EL (cell line): ENCODE measurements around the gene RIN3.

Experiments
- DNase-seq: peaks from one replicate; pipeline ENCODE4 v3.0.0-alpha.2; 2016

Gene RIN3

DNA sequence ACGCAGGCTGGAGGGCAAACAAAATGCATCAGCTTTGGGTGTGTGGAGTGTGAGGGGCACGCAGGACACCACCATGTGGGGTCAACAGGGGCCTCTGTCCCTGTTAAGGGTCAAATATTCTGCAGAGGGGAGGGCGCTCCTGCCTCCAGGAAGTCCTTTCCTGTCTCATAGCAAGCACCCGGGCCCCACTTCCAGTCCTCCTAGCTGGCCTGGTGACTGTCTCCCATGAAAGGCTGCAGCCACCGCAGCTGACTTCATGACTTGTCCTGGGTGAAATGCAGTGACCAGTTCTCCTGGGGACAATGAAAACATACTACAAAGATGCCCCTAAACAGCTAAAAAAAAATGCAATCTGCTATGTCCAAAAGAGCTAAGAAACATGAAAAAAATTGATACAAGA, 181.2 kb downstream of the RIN3 start:
- no peak for DNase-seq

DNA sequence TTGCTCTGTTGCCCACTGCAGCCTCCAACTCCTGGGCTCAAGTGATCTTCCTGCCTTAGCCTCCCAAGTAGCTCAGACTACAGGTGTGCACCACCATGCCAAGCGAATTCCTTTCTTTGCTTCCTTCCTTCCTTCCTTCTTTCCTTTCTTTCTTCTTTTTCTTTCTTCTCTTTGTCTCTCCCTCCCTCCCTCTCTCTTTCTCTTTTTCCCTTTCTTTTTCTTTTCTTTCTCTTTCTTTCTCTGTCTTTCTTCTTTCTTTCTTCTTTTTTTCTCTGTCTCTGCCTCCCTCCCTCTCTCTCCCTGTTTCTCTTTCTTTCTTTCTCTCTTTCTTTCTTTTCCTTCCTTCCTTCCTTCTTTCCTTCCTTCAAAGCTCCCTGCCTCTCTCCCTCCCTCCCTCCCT, 182.0 kb downstream of the RIN3 start:
- DNase-seq, result no peak

- DNase-seq, result no peak
Observed at GRCh38 chr14:92696366-92696765, 182.8 kb downstream of the RIN3 start.

DNA sequence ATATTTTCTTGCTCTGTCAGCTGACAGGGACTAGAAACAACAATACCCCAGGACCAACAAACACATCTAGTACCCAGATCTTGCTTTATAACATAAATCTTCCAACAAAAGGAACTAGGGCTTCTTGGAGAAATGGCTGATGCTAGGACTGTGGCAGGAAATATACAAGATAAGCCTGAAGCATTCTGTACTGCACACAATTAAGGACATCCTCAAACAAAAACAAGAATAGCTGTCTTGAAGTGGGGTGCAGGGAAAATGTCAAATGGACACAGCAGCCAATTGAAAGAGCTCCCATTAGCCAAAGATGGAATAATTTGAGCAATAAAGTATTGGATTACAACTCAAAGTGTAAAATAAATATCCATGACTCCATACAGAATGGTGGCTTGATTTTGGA, 184.8 kb downstream of the RIN3 start:
- no peak for DNase-seq

DNA sequence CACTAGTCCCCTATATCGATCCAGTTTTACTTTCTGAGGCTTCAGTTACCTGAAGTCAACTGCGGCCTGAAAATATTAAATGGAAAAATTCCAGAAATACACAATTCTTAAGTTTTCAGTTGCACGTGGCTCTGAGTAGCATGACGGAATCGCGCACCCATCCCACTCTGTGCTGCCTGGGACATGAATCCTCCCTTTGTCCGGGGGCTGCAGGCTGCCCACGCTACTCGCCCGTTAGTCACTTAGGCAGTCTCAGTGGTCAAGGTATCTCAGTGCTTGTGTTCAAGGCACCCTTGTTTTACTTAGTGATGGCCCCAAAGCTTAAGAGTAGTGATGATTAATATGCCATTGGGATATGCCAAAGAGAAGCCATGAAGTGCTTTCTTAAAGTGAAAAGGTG, 188.2 kb downstream of the RIN3 start:
- no peak for DNase-seq

- no peak for DNase-seq
Observed at GRCh38 chr14:92702441-92702918, 188.9 kb downstream of the RIN3 start.

DNA sequence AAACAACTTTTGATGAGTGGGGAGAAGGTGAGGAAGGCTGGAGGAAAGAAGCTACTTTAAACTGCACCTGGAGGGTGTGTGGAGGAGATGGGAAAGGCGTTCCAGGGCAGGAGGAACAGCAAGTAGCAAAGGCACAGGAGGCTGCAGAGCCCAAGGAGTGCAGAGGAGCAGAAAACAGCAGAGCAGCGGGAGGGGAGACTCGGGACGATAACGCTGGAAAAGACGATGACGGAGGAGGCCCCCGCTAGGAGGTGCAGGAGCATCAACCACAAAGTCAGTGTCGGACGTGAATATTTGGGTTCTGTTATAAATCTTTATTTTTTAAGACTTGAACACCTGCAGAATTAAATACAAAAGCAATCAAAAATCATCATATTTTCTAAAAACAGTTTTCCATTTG, 189.9 kb downstream of the RIN3 start:
- DNase-seq, result no peak

DNA sequence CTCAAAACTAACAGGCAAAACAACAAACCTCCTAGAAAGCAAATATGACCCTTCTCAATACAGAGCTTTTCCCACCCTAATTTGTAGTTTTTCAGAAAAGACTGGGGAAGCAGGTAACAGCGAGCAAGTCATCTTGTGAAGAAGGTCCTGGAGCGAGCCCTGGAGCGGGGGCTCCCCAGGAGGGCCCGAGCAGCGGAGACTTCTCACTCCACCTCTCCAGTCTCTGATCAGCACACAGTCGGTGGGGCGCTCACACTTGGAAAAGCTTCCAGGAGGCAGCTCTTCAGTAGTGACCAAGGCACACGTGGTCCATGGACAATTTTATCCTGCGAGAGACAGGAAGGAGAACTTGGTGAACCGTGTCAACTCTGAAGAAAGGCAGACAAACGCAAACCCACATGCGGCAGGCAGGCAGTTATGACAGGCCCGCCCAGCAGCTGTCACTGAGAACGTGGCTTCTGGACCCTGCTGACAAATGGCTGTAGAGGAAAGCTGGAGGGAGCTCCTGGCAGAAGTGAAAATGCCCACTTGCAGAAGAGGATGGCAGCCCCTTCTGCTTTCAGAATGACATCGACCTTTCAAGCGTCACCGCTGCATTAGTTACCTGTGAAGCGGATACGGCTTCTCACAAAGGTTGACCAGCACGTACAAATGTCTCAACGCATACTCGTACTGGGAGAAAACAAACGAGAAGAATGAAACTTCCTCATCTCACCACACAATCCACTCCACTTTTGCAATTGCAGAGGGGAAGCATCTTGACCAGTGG, 190.6 kb downstream of the RIN3 start:
- no peak for DNase-seq

GRCh38 chr14:92704821-92705220, 191.2 kb downstream of the RIN3 start:
- DNase-seq, result no peak

DNA sequence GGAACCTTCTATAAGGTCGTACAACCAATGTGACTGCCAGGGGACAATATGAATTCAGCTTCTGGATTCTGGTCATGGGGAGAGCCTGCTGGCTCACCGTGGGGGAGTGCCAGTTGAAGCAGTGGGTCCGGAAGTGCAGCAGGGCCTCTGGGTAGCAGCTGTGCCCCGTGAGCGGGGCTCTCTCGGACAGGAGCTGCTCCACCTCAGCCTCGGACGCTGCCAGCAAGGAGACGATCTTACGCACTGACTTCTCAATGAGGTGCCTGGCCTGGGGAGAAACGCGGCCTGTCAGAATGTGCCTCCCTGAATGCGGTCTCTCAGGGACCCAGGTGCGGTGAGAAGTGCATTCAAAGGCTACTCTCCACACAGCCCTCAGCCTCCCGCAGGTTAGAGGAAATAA, 192.8 kb downstream of the RIN3 start:
- DNase-seq, result no peak

GRCh38 chr14:92709340-92710000, 195.9 kb downstream of the RIN3 start:
- no peak for DNase-seq

DNA sequence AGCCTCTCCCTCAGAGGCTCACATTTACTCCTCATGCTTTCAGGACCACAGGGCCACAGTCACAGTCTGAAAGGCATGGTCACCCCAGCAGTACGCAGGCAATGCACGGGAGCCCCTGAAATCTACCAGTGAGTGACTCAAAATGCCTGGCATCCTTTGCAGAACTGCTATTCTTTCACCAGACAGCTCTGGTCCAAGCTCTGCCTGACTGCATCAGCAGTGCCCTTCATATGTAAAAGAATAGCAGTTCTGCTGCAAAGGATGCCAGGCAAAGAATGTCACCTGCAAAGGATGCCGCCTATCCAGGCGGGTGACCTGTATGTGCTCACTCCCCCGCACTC, 196.4 kb downstream of the RIN3 start:
- DNase-seq, result no peak

DNA sequence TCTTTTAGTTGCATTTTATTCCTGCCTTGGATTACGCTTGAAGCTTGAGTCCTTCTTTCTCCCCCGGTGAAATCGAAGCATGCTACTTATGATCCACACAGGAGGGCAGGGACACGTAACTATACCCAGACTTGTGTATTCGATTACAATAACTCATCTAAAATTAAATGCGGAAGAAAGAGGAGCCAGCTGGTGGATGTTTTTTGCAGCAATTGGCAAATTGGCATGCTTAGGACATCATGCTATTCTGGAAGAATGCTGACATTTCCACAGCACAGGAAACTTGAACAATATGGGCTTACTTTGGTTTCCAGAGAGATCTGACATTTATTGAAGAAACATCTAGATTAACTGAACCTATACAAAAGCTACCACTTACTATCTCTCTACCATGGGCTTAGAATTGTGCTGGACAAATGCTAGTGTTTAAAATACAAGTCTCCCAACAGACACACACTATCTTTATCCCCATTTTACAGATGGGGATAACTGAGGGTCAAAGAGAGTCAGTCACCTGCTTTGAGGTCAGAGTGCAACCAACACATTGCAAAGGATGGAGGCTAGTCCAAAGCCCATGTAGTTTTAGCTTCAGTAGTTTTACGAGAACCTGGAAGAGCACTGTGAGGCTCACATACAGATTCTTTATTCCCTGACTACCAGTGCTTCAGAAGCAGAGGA, 198.5 kb downstream of the RIN3 start:
- no peak for DNase-seq

GRCh38 chr14:92712654-92713051, 199.1 kb downstream of the RIN3 start:
- no peak for DNase-seq

DNA sequence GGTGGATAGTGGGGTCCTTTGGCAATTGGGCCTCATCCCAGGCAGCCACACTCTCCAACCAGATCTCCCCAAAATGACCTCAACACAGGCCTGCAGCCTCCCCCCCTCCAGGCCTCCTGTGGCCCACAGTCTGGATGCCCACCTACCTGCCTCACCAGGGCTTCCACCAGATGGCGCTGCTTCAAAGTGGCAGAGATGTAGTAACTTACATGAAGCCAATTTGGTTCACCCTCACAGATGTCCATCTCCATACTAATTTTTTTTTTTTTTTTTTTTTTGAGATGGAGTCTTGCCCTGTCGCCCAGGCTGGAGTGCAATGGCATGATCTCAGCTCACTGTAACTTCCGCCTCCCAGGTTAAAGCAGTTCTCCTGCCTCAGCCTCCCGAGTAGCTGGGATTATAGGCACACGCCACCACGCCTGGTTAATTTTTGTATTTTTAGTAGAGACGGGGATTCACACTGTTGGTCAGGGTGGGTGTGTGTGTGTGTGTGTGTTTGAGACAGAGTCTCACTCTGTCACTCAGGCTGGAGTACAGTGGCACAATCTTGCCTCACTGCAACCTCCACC, 201.2 kb downstream of the RIN3 start:
- peak; percentile 71 for DNase-seq

- DNase-seq, result no peak
Observed at GRCh38 chr14:92716131-92716530, 202.6 kb downstream of the RIN3 start.

DNA sequence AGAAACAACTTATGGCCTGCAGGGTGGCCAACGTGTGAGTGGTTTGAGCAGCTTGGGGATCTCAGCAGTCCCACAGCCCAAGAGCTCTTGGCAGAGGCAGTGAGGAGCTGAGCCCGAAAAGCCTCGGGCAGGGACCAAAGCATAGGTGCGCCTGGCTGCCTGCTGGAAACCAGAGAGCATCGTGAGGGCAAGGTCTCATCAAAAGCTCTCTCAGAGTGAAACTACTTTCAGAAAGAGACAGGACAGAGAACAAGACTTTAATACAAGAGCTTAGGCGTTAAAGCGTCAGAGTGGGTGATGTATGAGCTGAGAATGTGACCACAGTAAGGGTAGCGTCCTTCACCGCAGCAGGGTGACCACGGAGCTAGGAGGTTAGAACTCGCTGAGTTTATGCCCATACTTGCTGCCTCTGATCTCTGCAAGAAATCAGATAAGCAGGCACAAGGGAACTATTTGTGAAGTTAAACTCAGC, 204.0 kb downstream of the RIN3 start:
- no peak for DNase-seq

DNA sequence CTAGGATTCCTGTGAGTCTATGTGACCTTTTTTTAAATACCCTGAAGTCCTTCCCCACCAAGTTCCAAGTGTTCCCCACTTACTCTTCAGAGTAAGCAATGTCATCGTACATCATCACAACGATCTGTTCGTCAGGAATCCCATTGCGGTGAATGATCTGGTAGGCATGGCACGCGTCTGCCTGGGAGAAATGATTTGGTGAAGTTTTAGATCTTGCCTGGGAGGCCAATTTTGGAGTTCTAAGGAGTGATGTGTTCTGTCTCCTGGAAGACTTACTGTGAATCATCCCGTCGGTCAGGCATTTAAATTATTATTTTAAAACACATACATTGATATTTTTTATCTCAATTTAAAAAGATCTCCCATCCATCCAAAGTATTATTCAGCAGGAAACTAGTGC, 205.1 kb downstream of the RIN3 start:
- peak; percentile 21 for DNase-seq

GRCh38 chr14:92719421-92719820, 205.8 kb downstream of the RIN3 start:
- no peak for DNase-seq

- no peak for DNase-seq
Observed at GRCh38 chr14:92719890-92720323, 206.3 kb downstream of the RIN3 start.

- no peak for DNase-seq
Observed at GRCh38 chr14:92724516-92725340, 211.1 kb downstream of the RIN3 start.

DNA sequence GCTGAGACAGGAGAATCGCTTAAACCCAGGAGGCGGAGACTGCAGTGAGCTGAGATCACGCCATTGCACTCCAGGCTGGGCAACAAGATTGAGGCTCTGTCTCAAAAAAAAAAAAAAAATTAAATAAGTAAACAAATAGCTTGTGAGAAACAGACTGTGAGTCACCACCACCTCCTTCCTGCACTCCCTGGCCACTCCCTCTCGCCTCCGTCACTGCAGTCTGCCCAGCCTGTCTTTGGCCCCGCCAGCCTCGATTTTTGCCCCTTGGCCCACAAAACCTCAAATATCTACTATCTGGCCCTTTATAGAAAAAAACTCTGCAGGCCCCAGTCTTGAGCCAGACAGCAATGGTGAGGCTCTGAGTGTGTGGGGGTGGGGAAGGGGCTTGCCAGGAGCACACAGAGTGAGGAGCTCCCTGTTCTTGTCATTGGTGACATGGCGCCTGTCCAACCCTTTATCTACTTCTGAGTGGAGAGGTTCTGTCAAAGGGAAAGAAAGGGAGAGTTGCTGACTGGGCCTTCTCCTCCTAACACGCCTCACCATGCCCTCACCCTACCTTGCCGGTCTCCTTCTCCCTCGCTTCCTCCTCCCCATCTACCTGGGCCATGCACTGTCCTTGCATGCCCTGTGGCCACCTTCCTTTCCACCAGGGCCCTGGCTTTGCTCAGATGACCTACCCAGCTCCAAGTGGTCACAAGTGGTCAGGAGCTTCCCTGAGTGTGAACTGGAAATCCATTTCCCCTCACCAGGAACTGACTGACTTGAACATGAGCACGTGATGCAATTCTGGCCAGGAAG, 212.8 kb downstream of the RIN3 start:
- DNase-seq, result peak; percentile 91
